GM23338 (cell line): ENCODE results near the gene UNC5A. TPM values are rescaled to one million over a fixed set of nuclear protein-coding genes. Genes with fewer than 3 reads are reported as not detected.

Source experiments
- ATAC-seq: fragments of 200-7000 bp; cut with Tn5 transposase; 3 replicates; pipeline ENCODE4 v1.9.1; 2020
- DNase-seq: peaks from one replicate; pipeline ENCODE4 v3.0.0-alpha.2; 2015; ENCODE audit warnings: low spot score
- H2AFZ ChIP-seq: fragments of 200-600 bp; sonication (generic); 2 replicates; pipeline ENCODE4 v1.8.0; 2016; ENCODE audit warnings: antibody characterized with exemption, mild to moderate bottlenecking, moderate library complexity
- H3F3A ChIP-seq: fragments of 200-600 bp; sonication (generic); replicated peaks from 2 replicates; pipeline ENCODE4 v1.8.0; 2017; ENCODE audit warnings: antibody characterized with exemption, mixed run types, low read depth
- H3K27ac ChIP-seq: fragments of 200-600 bp; sonication (generic); 2 replicates; pipeline ENCODE4 v1.6.1; 2016; ENCODE audit warnings: low read depth
- H3K27me3 ChIP-seq: fragments of 200-600 bp; sonication (generic); 2 replicates; pipeline ENCODE4 v1.8.0; 2016; ENCODE audit warnings: mild to moderate bottlenecking, mixed run types, moderate library complexity; ENCODE audit not compliant: insufficient read depth
- H3K36me3 ChIP-seq: fragments of 200-600 bp; sonication (generic); 2 replicates; pipeline ENCODE4 v1.8.0; 2016; ENCODE audit warnings: mild to moderate bottlenecking; ENCODE audit not compliant: insufficient read depth
- H3K4me1 ChIP-seq: fragments of 200-600 bp; sonication (generic); 2 replicates; pipeline ENCODE4 v1.8.0; 2016; ENCODE audit warnings: mild to moderate bottlenecking, moderate library complexity; ENCODE audit not compliant: insufficient read depth
- H3K4me2 ChIP-seq: fragments of 200-600 bp; sonication (generic); 2 replicates; pipeline ENCODE4 v1.7.1; 2017; ENCODE audit warnings: mixed run types
- H3K4me3 ChIP-seq: fragments of 200-600 bp; sonication (generic); 2 replicates; pipeline ENCODE4 v1.6.1; 2016; ENCODE audit warnings: mixed run types
- H3K79me2 ChIP-seq: fragments of 200-600 bp; sonication (generic); replicated peaks from 2 replicates; pipeline ENCODE4 v1.8.0; 2017; ENCODE audit warnings: mild to moderate bottlenecking; ENCODE audit not compliant: insufficient read depth
- H3K9me2 ChIP-seq: fragments of 200-600 bp; sonication (generic); 2 replicates; pipeline ENCODE4 v1.8.0; 2017; ENCODE audit not compliant: insufficient read depth
- H4K20me1 ChIP-seq: fragments of 200-600 bp; sonication (generic); replicated peaks from 2 replicates; pipeline ENCODE4 v1.8.0; 2017; ENCODE audit warnings: mild to moderate bottlenecking; ENCODE audit not compliant: insufficient read depth
- H3K27ac Mint-ChIP-seq: 2 replicates; pipeline ENCODE4 v1.8.0; 2020; ENCODE audit warnings: inconsistent platforms, mild to moderate bottlenecking, moderate library complexity, mixed read lengths
- H3K27me3 Mint-ChIP-seq: 3 replicates; pipeline ENCODE4 v1.8.0; 2022; ENCODE audit warnings: low read depth, mild to moderate bottlenecking, moderate library complexity, mixed read lengths, inconsistent platforms; ENCODE audit not compliant: insufficient read depth, poor library complexity
- H3K36me3 Mint-ChIP-seq: 3 replicates; pipeline ENCODE4 v1.8.0; 2021; ENCODE audit warnings: low read depth, mild to moderate bottlenecking, inconsistent platforms, moderate library complexity, mixed read lengths
- H3K4me1 Mint-ChIP-seq: 3 replicates; pipeline ENCODE4 v1.8.0; 2020; ENCODE audit warnings: mild to moderate bottlenecking, inconsistent platforms, mixed read lengths
- H3K4me3 Mint-ChIP-seq: 3 replicates; pipeline ENCODE4 v1.8.0; 2021; ENCODE audit warnings: moderate library complexity, mild to moderate bottlenecking, inconsistent platforms, mixed read lengths
- H3K9me3 Mint-ChIP-seq: 3 replicates; pipeline ENCODE4 v1.8.0; 2020; ENCODE audit warnings: moderate library complexity, mild to moderate bottlenecking, inconsistent platforms, mixed read lengths
- CREB1 ChIP-seq: fragments of 250-450 bp; sonication (Bioruptor Pico); IDR thresholded peaks from 2 replicates; pipeline ENCODE4 v1.5.0; 2020; ENCODE audit warnings: low read depth, mild to moderate bottlenecking, moderate library complexity
- ETS1 ChIP-seq: IDR thresholded peaks from 2 replicates; pipeline ENCODE4 v1.6.1; 2016; ENCODE audit warnings: antibody characterized with exemption
- EZH2phosphoT487 ChIP-seq: fragments of 200-600 bp; sonication (generic); IDR thresholded peaks from one replicate; pipeline ENCODE4 v1.8.1; 2018; ENCODE audit warnings: antibody characterized with exemption; ENCODE audit not compliant: unreplicated experiment
- JUNB ChIP-seq: IDR thresholded peaks from one replicate; pipeline ENCODE4 v1.6.1; 2016; ENCODE audit warnings: antibody characterized with exemption; ENCODE audit not compliant: unreplicated experiment
- NANOG ChIP-seq: IDR thresholded peaks from 2 replicates; pipeline ENCODE4 v1.6.1; 2016; ENCODE audit warnings: antibody characterized with exemption, borderline replicate concordance
- POLR2AphosphoS5 ChIP-seq: IDR thresholded peaks from 2 replicates; pipeline ENCODE4 v1.6.1; 2016; ENCODE audit warnings: antibody characterized with exemption, low read depth
- STAT1 ChIP-seq: IDR thresholded peaks from one replicate; pipeline ENCODE4 v1.6.1; 2016; ENCODE audit warnings: antibody characterized with exemption; ENCODE audit not compliant: unreplicated experiment
- ZNF114 ChIP-seq: fragments of 250-450 bp; sonication (Bioruptor Pico); IDR thresholded peaks from 2 replicates; pipeline ENCODE4 v1.5.0; 2020; ENCODE audit warnings: mild to moderate bottlenecking, moderate library complexity
- ZNF331 ChIP-seq: fragments of 250-450 bp; sonication (Bioruptor Pico); IDR thresholded peaks from 2 replicates; pipeline ENCODE4 v1.5.0; 2020; ENCODE audit warnings: low read depth, mild to moderate bottlenecking, moderate library complexity
- polyA plus RNA-seq: library from polyadenylated mRNA; unstranded; fragments of >200 nt; fragmentation: Nextera tagmentation; extraction: Ambion mirVana; gene quantifications from 2 replicates; pipeline ENCODE4 v1.2.1, GENCODE V29; 2016
- total RNA-seq: library from RNA; depleted of rRNA; stranded (reverse); fragments of >200 nt; shearing (Covaris generic); gene quantifications from 2 replicates; pipeline ENCODE4 v1.2.3, GENCODE V29; 2014
- TF ChIP-seq, protein P1 (sequence below): fragments of 250-450 bp; sonication (Bioruptor Pico); IDR thresholded peaks from 2 replicates; pipeline ENCODE4 v1.5.0; 2020; ENCODE audit warnings: mild to moderate bottlenecking, moderate library complexity
- TF ChIP-seq, protein P2 (sequence below), 2 experiments: fragments of 200-600 bp in 1 of 2; sonication (generic) in 1 of 2; conservative IDR thresholded peaks; 2 replicates each; pipeline versions ENCODE4 v1.5.1 to v1.6.1; 2016 to 2017; ENCODE audit warnings: antibody characterized with exemption in 2 of 2, low read depth in 2 of 2, mild to moderate bottlenecking in 2 of 2, moderate library complexity in 1 of 2

The UNC5A gene
- total and polyA plus RNA-seq, 2 experiments from 2014 or later = 0.92 to 3.9 TPM

GRCh38 chr5:176781054-176781375 is 29.3 kb upstream of the UNC5A start (continued):
- TF ChIP-seq, protein P1, sequence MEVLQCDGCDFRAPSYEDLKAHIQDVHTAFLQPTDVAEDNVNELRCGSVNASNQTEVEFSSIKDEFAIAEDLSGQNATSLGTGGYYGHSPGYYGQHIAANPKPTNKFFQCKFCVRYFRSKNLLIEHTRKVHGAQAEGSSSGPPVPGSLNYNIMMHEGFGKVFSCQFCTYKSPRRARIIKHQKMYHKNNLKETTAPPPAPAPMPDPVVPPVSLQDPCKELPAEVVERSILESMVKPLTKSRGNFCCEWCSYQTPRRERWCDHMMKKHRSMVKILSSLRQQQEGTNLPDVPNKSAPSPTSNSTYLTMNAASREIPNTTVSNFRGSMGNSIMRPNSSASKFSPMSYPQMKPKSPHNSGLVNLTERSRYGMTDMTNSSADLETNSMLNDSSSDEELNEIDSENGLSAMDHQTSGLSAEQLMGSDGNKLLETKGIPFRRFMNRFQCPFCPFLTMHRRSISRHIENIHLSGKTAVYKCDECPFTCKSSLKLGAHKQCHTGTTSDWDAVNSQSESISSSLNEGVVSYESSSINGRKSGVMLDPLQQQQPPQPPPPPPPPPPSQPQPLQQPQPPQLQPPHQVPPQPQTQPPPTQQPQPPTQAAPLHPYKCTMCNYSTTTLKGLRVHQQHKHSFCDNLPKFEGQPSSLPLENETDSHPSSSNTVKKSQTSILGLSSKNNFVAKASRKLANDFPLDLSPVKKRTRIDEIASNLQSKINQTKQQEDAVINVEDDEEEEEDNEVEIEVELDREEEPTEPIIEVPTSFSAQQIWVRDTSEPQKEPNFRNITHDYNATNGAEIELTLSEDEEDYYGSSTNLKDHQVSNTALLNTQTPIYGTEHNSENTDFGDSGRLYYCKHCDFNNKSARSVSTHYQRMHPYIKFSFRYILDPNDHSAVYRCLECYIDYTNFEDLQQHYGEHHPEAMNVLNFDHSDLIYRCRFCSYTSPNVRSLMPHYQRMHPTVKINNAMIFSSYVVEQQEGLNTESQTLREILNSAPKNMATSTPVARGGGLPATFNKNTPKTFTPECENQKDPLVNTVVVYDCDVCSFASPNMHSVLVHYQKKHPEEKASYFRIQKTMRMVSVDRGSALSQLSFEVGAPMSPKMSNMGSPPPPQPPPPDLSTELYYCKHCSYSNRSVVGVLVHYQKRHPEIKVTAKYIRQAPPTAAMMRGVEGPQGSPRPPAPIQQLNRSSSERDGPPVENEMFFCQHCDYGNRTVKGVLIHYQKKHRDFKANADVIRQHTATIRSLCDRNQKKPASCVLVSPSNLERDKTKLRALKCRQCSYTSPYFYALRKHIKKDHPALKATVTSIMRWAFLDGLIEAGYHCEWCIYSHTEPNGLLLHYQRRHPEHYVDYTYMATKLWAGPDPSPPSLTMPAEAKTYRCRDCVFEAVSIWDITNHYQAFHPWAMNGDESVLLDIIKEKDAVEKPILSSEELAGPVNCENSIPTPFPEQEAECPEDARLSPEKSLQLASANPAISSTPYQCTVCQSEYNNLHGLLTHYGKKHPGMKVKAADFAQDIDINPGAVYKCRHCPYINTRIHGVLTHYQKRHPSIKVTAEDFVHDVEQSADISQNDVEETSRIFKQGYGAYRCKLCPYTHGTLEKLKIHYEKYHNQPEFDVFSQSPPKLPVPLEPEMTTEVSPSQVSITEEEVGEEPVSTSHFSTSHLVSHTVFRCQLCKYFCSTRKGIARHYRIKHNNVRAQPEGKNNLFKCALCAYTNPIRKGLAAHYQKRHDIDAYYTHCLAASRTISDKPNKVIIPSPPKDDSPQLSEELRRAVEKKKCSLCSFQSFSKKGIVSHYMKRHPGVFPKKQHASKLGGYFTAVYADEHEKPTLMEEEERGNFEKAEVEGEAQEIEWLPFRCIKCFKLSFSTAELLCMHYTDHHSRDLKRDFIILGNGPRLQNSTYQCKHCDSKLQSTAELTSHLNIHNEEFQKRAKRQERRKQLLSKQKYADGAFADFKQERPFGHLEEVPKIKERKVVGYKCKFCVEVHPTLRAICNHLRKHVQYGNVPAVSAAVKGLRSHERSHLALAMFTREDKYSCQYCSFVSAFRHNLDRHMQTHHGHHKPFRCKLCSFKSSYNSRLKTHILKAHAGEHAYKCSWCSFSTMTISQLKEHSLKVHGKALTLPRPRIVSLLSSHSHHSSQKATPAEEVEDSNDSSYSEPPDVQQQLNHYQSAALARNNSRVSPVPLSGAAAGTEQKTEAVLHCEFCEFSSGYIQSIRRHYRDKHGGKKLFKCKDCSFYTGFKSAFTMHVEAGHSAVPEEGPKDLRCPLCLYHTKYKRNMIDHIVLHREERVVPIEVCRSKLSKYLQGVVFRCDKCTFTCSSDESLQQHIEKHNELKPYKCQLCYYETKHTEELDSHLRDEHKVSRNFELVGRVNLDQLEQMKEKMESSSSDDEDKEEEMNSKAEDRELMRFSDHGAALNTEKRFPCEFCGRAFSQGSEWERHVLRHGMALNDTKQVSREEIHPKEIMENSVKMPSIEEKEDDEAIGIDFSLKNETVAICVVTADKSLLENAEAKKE (CRISPR knock-in tag) = no peak
- TF ChIP-seq ZNF331 (CRISPR knock-in tag) = no peak
- TF ChIP-seq EZH2phosphoT487 = no peak
- no peak for TF ChIP-seq STAT1
- no peak for TF ChIP-seq ZNF114 (CRISPR knock-in tag)

- H3K27ac Mint-ChIP-seq = no peak overlapping the region
- TF ChIP-seq POLR2AphosphoS5 = no peak
- TF ChIP-seq ETS1 = no peak
- TF ChIP-seq CREB1 = no peak
- no peak for TF ChIP-seq ZNF114 (CRISPR knock-in tag)
- TF ChIP-seq, protein P2, sequence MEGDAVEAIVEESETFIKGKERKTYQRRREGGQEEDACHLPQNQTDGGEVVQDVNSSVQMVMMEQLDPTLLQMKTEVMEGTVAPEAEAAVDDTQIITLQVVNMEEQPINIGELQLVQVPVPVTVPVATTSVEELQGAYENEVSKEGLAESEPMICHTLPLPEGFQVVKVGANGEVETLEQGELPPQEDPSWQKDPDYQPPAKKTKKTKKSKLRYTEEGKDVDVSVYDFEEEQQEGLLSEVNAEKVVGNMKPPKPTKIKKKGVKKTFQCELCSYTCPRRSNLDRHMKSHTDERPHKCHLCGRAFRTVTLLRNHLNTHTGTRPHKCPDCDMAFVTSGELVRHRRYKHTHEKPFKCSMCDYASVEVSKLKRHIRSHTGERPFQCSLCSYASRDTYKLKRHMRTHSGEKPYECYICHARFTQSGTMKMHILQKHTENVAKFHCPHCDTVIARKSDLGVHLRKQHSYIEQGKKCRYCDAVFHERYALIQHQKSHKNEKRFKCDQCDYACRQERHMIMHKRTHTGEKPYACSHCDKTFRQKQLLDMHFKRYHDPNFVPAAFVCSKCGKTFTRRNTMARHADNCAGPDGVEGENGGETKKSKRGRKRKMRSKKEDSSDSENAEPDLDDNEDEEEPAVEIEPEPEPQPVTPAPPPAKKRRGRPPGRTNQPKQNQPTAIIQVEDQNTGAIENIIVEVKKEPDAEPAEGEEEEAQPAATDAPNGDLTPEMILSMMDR (conservative IDR thresholded peaks at IDR 0.05; ENCODE audit: low read depth in 2 of 2) = no peak
- TF ChIP-seq STAT1 = no peak
- no peak for TF ChIP-seq ZNF331 (CRISPR knock-in tag)
- no peak for TF ChIP-seq EZH2phosphoT487
- no peak for TF ChIP-seq JUNB
- no peak for TF ChIP-seq NANOG
Observed at GRCh38 chr5:176781638-176782570, 28.5 kb upstream of the UNC5A start.

More at GRCh38 chr5:176781638-176782570, 28.5 kb upstream of the UNC5A start:
- Histone ChIP-seq H3F3A (no peaks in the 10 kb centered on the region), H3K4me1 (0 out of 2 replicates have a peak, but pooled peaks cover 9% of the 10 kb centered on the region), H3K9me2 (no peaks in the 10 kb centered on the region), H3K36me3 (no peaks in the 10 kb centered on the region), H4K20me1 (no peaks in the 10 kb centered on the region), H3K27ac (no peak overlapping the region), H3K4me3 (no peak overlapping the region), H2AFZ (no peak overlapping the region), H3K4me2 (no peak overlapping the region), H3K79me2 (no peaks in the 10 kb centered on the region), H3K27me3 (no peaks in the 10 kb centered on the region)
- Mint-ChIP-seq H3K4me3 (no peak overlapping the region), H3K27me3 (peaks cover 24% of the 10 kb centered on the region), H3K9me3 (no peaks in the 10 kb centered on the region; the same call in 2 of the 3 replicates), H3K36me3 (no peaks in the 10 kb centered on the region), H3K4me1 (peaks cover 19% of the 10 kb centered on the region)
- ATAC-seq = no peak
- no peak for DNase-seq
